Right ventricle myocardium superior (tissue), 1 donor: ENCODE measurements around the gene COQ5. TPM values are rescaled to one million over a fixed set of nuclear protein-coding genes. Genes with fewer than 3 reads are reported as not detected.
A peak's percentile ranks its signal among the peaks of the same experiment; 100 is the strongest.
"Not testable (repeated sequence)": the region's sequence is repeated elsewhere in the genome, so short reads cannot be mapped to it uniquely, and the experiment has no call there.

ENCODE experiments used
- ATAC-seq: fragments of 200-7000 bp; cut with Tn5 transposase; one replicate; pipeline ENCODE4 v1.9.1; 2020; ENCODE audit warnings: mild to moderate bottlenecking; ENCODE audit not compliant: poor library complexity
- DNase-seq: peaks from one replicate; pipeline ENCODE4 v3.0.0-alpha.2; 2020
- intact Hi-C: fragments of 100-400 bp; cut with DNase I; formaldehyde crosslinking; loops from one replicate; pipeline ENCODE4 v1.11.2; 2022
- total RNA-seq: library from RNA; stranded (reverse); fragmentation: NEBNext Ultra II Directional; extraction: Animal tissue kit (Norgen Biotek cat#: 25700); gene quantifications from one replicate; pipeline ENCODE4 v1.2.1, GENCODE V29; 2021
- donor health status: DM: no; HTN: yes; CAD: no; lungs with severe emphysema.

The COQ5 gene
- total RNA-seq, 1 donor from 2014 or later = 44.0 TPM

- no peak for DNase-seq
- intact Hi-C loops = no loop called here
Measured at GRCh38 chr12:120489018-120489417, 39.9 kb downstream of the COQ5 start.

GRCh38 chr12:120488057-120488640 lies 40.8 kb downstream of the COQ5 start:
- intact Hi-C loops = no loop called here
- no peak for ATAC-seq
- DNase-seq = no peak

More at GRCh38 chr12:120489018-120489417, 39.9 kb downstream of the COQ5 start:
- no peak for ATAC-seq

- intact Hi-C loops, DNase-seq, ATAC-seq: not testable (repeated sequence)
Measured at GRCh38 chr12:120487552-120487951, 41.4 kb downstream of the COQ5 start.

GRCh38 chr12:120485961-120486881 lies 42.7 kb downstream of the COQ5 start:
- DNase-seq (no peak), ATAC-seq (no peak)
- intact Hi-C loops = no loop called here

GRCh38 chr12:120483621-120484020 lies 45.3 kb downstream of the COQ5 start:
- ATAC-seq = no peak
- DNase-seq = no peak
- intact Hi-C loops = no loop called here

GRCh38 chr12:120481022-120481767 lies 47.8 kb downstream of the COQ5 start:
- ATAC-seq (no peak), DNase-seq (no peak)
- intact Hi-C loops = no loop called here

GRCh38 chr12:120480211-120480610 lies 48.7 kb downstream of the COQ5 start:
- intact Hi-C loops = no loop called here
- DNase-seq (no peak), ATAC-seq (no peak)

GRCh38 chr12:120479458-120479857 lies 49.5 kb downstream of the COQ5 start:
- ATAC-seq (no peak), DNase-seq (no peak)
- intact Hi-C loops = no loop called here

GRCh38 chr12:120475643-120476042 lies 53.3 kb downstream of the COQ5 start:
- DNase-seq (no peak), ATAC-seq (no peak)
- intact Hi-C loops = no loop called here

GRCh38 chr12:120474616-120474960 lies 54.4 kb downstream of the COQ5 start:
- DNase-seq (no peak), ATAC-seq (no peak)
- intact Hi-C loops = no loop called here

GRCh38 chr12:120473807-120474615 lies 54.9 kb downstream of the COQ5 start:
- ATAC-seq (no peak), DNase-seq (no peak)
- intact Hi-C loops = no loop called here

GRCh38 chr12:120472521-120472920 lies 56.4 kb downstream of the COQ5 start:
- intact Hi-C loops = no loop called here
- ATAC-seq = no peak

GRCh38 chr12:120470150-120470784 lies 58.7 kb downstream of the COQ5 start:
- no peak for DNase-seq
- ATAC-seq = peak; percentile 26
- intact Hi-C loops = no loop called here

More at GRCh38 chr12:120472521-120472920, 56.4 kb downstream of the COQ5 start:
- DNase-seq = no peak

GRCh38 chr12:120469450-120470149 lies 59.4 kb downstream of the COQ5 start, which contains the start of gene SRSF9:
SRSF9 (minus strand) TSS chr12:120469748; CDS start chr12:120469609, 139 bp downstream.
- intact Hi-C loops = no loop called here
- ATAC-seq (peak; percentile 98), DNase-seq (peak; percentile 98)

GRCh38 chr12:120468821-120469449 lies 60.0 kb downstream of the COQ5 start:
- DNase-seq (peak; percentile 56), ATAC-seq (peak; percentile 28)
- intact Hi-C loops = no loop called here

GRCh38 chr12:120468325-120468820 lies 60.6 kb downstream of the COQ5 start:
- intact Hi-C loops = no loop called here
- ATAC-seq (peak; percentile 9), DNase-seq (peak; percentile 50)

- no peak for ATAC-seq
- no peak for DNase-seq
- intact Hi-C loops = no loop called here
Measured at GRCh38 chr12:120467439-120467838, 61.5 kb downstream of the COQ5 start.
